Calu3 (cell line): ENCODE measurements around the gene TSHR. TPM values are rescaled to one million over a fixed set of nuclear protein-coding genes. Genes with fewer than 3 reads are reported as not detected.

Experiments used
- BruUV-seq: library from RNA; stranded (reverse); fragments of 400-500 nt; replicated peaks from 2 replicates; lab custom pipeline; 2021; lab: Mats Ljungman, UMichigan
- CTCF ChIA-PET: fragments of 300-600 bp; sonication (Branson Sonifier 250); formaldehyde crosslinking; loops from one replicate; lab custom pipeline; 2022; ENCODE audit warnings: antibody characterized with exemption; lab: Charles Lee
- DNase-seq: peaks from one replicate; pipeline ENCODE4 v3.0.0; 2022
- H3K27ac Mint-ChIP-seq: one replicate; pipeline ENCODE4 v1.8.0; 2022; ENCODE audit warnings: mixed read lengths; ENCODE audit not compliant: unreplicated experiment
- H3K27me3 Mint-ChIP-seq: one replicate; pipeline ENCODE4 v1.8.0; 2022; ENCODE audit warnings: mixed read lengths; ENCODE audit not compliant: unreplicated experiment
- H3K36me3 Mint-ChIP-seq: one replicate; pipeline ENCODE4 v1.8.0; 2022; ENCODE audit warnings: mild to moderate bottlenecking, moderate library complexity, mixed read lengths; ENCODE audit not compliant: insufficient read depth, unreplicated experiment
- H3K4me1 Mint-ChIP-seq: one replicate; pipeline ENCODE4 v1.8.0; 2022; ENCODE audit warnings: mild to moderate bottlenecking, low read depth, mixed read lengths; ENCODE audit not compliant: unreplicated experiment
- H3K4me3 Mint-ChIP-seq: one replicate; pipeline ENCODE4 v1.8.0; 2022; ENCODE audit warnings: mild to moderate bottlenecking, low read depth, moderate library complexity, mixed read lengths; ENCODE audit not compliant: unreplicated experiment
- H3K9me3 Mint-ChIP-seq: one replicate; pipeline ENCODE4 v1.8.0; 2022; ENCODE audit warnings: low read depth, mixed read lengths; ENCODE audit not compliant: unreplicated experiment
- intact Hi-C: fragments of 100-400 bp; cut with micrococcal nuclease; formaldehyde crosslinking; loops from one replicate; pipeline ENCODE4 v1.10.0; 2022; ENCODE audit not compliant: unreplicated experiment
- total RNA-seq: library from RNA; stranded (reverse); gene quantifications from 2 replicates; pipeline ENCODE4 v1.2.3, GENCODE V29; 2022
- TF ChIP-seq, protein P1 (sequence below): fragments of 200-600 bp; IDR thresholded peaks from one replicate; pipeline ENCODE4 v1.8.0; 2022; ENCODE audit warnings: antibody characterized with exemption; ENCODE audit not compliant: unreplicated experiment

The TSHR gene
- total RNA-seq, 1 experiment from 2014 or later = not detected

DNA sequence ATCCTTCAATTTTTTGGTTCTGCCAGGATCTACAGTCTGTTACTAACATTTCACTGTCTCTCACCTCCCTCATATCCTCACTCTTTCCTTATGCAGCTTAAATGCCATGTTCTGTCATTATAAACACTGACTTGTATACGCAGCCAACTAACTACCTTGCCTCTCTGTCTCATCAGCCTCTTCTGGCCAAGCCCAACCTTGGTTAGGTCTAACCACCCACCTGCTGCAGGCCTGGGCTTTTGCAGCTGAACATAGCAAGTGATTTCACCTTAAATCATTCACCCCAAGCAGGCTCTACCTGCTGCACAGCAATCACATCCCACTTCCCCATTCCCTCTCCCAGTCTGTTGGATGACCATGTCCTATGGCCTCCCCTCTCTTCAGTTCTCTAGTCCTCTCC lies 173.8 kb downstream of the TSHR start:
- Mint-ChIP-seq H3K4me3 (no peak overlapping the region), H3K27me3 (peaks cover 12% of the 10 kb centered on the region), H3K36me3 (no peaks in the 10 kb centered on the region), H3K4me1 (no peaks in the 10 kb centered on the region), H3K9me3 (no peaks in the 10 kb centered on the region), H3K27ac (no peak overlapping the region)
- BruUV-seq = no TSS peak
- CTCF ChIA-PET = no interaction called here
- TF ChIP-seq, protein P1, sequence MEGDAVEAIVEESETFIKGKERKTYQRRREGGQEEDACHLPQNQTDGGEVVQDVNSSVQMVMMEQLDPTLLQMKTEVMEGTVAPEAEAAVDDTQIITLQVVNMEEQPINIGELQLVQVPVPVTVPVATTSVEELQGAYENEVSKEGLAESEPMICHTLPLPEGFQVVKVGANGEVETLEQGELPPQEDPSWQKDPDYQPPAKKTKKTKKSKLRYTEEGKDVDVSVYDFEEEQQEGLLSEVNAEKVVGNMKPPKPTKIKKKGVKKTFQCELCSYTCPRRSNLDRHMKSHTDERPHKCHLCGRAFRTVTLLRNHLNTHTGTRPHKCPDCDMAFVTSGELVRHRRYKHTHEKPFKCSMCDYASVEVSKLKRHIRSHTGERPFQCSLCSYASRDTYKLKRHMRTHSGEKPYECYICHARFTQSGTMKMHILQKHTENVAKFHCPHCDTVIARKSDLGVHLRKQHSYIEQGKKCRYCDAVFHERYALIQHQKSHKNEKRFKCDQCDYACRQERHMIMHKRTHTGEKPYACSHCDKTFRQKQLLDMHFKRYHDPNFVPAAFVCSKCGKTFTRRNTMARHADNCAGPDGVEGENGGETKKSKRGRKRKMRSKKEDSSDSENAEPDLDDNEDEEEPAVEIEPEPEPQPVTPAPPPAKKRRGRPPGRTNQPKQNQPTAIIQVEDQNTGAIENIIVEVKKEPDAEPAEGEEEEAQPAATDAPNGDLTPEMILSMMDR = no peak
- DNase-seq = no peak
- intact Hi-C loops = no loop called here

DNA sequence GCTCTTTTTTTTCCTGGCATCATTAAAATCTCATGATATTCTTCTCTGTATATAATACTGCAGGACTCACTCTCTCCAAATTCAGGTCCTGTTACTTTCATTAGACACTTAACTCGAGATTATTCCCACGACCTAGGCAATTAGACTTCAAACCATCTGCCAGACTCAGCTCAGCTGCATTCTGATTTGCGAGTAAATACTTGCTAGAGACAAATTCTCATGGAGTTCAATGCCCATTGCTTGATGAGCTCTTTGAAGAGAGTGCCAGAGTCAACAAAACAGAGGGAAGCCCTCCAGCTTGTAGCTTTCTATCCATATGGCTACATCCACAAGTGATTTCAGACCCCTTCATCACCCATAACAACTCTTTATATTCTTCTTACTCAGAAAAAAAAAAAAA lies 177.0 kb downstream of the TSHR start:
- Mint-ChIP-seq H3K4me3 (no peak overlapping the region), H3K27me3 (no peaks in the 10 kb centered on the region), H3K9me3 (no peaks in the 10 kb centered on the region), H3K27ac (no peak overlapping the region), H3K4me1 (no peaks in the 10 kb centered on the region), H3K36me3 (no peaks in the 10 kb centered on the region)
- BruUV-seq = no TSS peak
- TF ChIP-seq, protein P1 = no peak
- CTCF ChIA-PET = no interaction called here
- intact Hi-C loops = no loop called here
- DNase-seq = no peak

DNA sequence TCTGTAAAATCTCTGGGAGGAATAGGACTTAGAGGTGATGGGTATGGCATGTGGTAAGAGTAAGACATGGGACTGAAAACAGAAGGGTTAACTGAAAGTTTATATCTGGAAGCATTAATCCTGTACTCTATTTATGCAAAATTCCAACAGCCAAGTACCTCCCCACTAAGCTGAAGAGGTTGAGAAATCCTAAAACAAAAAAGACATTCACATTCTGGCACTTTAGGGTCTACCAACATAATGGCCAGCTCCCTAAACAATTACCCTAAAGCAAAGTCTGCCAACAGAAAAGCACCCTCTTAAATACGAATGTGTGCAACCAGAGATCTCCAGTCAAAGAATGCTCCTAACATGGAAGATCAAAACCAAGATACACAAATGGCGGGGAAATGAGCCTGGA lies 178.0 kb downstream of the TSHR start:
- CTCF ChIA-PET = no interaction called here
- no peaks in the 10 kb centered on the region for H3K9me3 Mint-ChIP-seq
- TF ChIP-seq, protein P1 = no peak
- no peaks in the 10 kb centered on the region for H3K36me3 Mint-ChIP-seq
- no peaks in the 10 kb centered on the region for H3K27me3 Mint-ChIP-seq
- DNase-seq = no peak
- BruUV-seq = no TSS peak
- no peak overlapping the region for H3K27ac Mint-ChIP-seq
- intact Hi-C loops = no loop called here
- no peaks in the 10 kb centered on the region for H3K4me1 Mint-ChIP-seq
- no peak overlapping the region for H3K4me3 Mint-ChIP-seq

DNA sequence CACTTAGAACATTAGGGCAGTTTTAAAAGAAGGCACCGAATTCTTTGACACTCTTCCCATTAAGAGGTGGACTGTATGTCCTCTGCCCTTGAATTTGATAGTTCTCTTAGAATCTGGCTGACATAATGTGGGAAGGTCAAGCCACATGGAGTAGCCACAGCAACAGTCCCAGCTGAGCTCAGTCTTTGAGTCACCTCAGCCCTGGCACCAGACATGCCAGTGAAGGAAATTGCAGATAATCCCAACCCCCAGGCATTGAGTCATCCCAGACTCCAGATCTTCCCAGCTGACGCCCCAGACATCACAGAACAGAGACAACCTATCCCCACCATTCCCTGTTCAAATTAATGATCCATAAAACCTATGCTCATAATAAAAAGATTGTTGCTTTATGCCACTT lies 181.9 kb downstream of the TSHR start:
- no TSS peak for BruUV-seq
- intact Hi-C loops = no loop called here
- H3K27ac Mint-ChIP-seq = no peak overlapping the region
- no peaks in the 10 kb centered on the region for H3K27me3 Mint-ChIP-seq
- H3K4me3 Mint-ChIP-seq = no peak overlapping the region
- no peak for DNase-seq
- no peaks in the 10 kb centered on the region for H3K4me1 Mint-ChIP-seq
- no peaks in the 10 kb centered on the region for H3K9me3 Mint-ChIP-seq
- CTCF ChIA-PET = no interaction called here
- TF ChIP-seq, protein P1 = no peak
- H3K36me3 Mint-ChIP-seq = no peaks in the 10 kb centered on the region
